ENCODE measurements around the gene NPBWR2. TPM values are rescaled to one million over a fixed set of nuclear protein-coding genes. Genes with fewer than 3 reads are reported as not detected.

The NPBWR2 gene
- total RNA-seq, 1 donor from 2014 or later = not detected

- no peaks in the 10 kb centered on the region for H3K9me3 Mint-ChIP-seq (ENCODE audit: low read depth)
- H3K4me3 Mint-ChIP-seq (ENCODE audit: low read depth) = no peak overlapping the region
- no peaks in the 10 kb centered on the region for H3K4me1 Mint-ChIP-seq (ENCODE audit: low read depth)
- DNase-seq (ENCODE audit: low spot score, unreplicated experiment) = no peak
- no peak overlapping the region for H3K27ac Mint-ChIP-seq
- no peaks in the 10 kb centered on the region for H3K36me3 Mint-ChIP-seq (ENCODE audit: insufficient read depth)
- TF ChIP-seq CTCF (IDR thresholded peaks at IDR 0.05; ENCODE audit: unreplicated experiment) = no peak
- peaks cover 7% of the 10 kb centered on the region for H3K27me3 Mint-ChIP-seq
Observed at GRCh38 chr20:64153861-64154589, 46.7 kb upstream of the NPBWR2 start.

GRCh38 chr20:64153410-64153809 is 46.0 kb upstream of the NPBWR2 start:
- no peak for DNase-seq (ENCODE audit: low spot score, unreplicated experiment)
- Mint-ChIP-seq H3K4me1 (ENCODE audit: low read depth) (no peaks in the 10 kb centered on the region), H3K9me3 (ENCODE audit: low read depth) (no peaks in the 10 kb centered on the region), H3K27ac (no peak overlapping the region), H3K36me3 (ENCODE audit: insufficient read depth) (no peaks in the 10 kb centered on the region), H3K4me3 (ENCODE audit: low read depth) (no peak overlapping the region), H3K27me3 (peaks cover 4% of the 10 kb centered on the region)
- TF ChIP-seq CTCF (IDR thresholded peaks at IDR 0.05; ENCODE audit: unreplicated experiment) = no peak

GRCh38 chr20:64152906-64153305 is 45.5 kb upstream of the NPBWR2 start:
- no peak for DNase-seq (ENCODE audit: low spot score, unreplicated experiment)
- H3K36me3 Mint-ChIP-seq (ENCODE audit: insufficient read depth) = no peaks in the 10 kb centered on the region
- no peaks in the 10 kb centered on the region for H3K4me1 Mint-ChIP-seq (ENCODE audit: low read depth)
- peaks cover 4% of the 10 kb centered on the region for H3K27me3 Mint-ChIP-seq
- H3K4me3 Mint-ChIP-seq (ENCODE audit: low read depth) = no peak overlapping the region
- no peak overlapping the region for H3K27ac Mint-ChIP-seq
- TF ChIP-seq CTCF (IDR thresholded peaks at IDR 0.05; ENCODE audit: unreplicated experiment) = no peak
- no peaks in the 10 kb centered on the region for H3K9me3 Mint-ChIP-seq (ENCODE audit: low read depth)

- no peak for TF ChIP-seq CTCF (IDR thresholded peaks at IDR 0.05; ENCODE audit: unreplicated experiment)
- no peaks in the 10 kb centered on the region for H3K4me1 Mint-ChIP-seq (ENCODE audit: low read depth)
- no peak for DNase-seq (ENCODE audit: low spot score, unreplicated experiment)
- H3K27me3 Mint-ChIP-seq = peaks cover 4% of the 10 kb centered on the region
- H3K27ac Mint-ChIP-seq = no peak overlapping the region
- H3K4me3 Mint-ChIP-seq (ENCODE audit: low read depth) = no peak overlapping the region
- no peaks in the 10 kb centered on the region for H3K9me3 Mint-ChIP-seq (ENCODE audit: low read depth)
- no peaks in the 10 kb centered on the region for H3K36me3 Mint-ChIP-seq (ENCODE audit: insufficient read depth)
Observed at GRCh38 chr20:64151633-64152530, 44.5 kb upstream of the NPBWR2 start.

- Mint-ChIP-seq H3K4me3 (ENCODE audit: low read depth) (no peak overlapping the region), H3K27ac (no peak overlapping the region), H3K27me3 (peaks cover 4% of the 10 kb centered on the region), H3K36me3 (ENCODE audit: insufficient read depth) (no peaks in the 10 kb centered on the region), H3K4me1 (ENCODE audit: low read depth) (no peaks in the 10 kb centered on the region), H3K9me3 (ENCODE audit: low read depth) (no peaks in the 10 kb centered on the region)
- no peak for DNase-seq (ENCODE audit: low spot score, unreplicated experiment)
- TF ChIP-seq CTCF (IDR thresholded peaks at IDR 0.05; ENCODE audit: unreplicated experiment) = no peak
Observed at GRCh38 chr20:64150756-64151632, 43.6 kb upstream of the NPBWR2 start.

Data from progenitor cell of endocrine pancreas (in vitro differentiated cells).